ENCODE data around the gene KDM6A.

GRCh38 chrX:44897539-44897938 is 24.6 kb downstream of the KDM6A start:
- no peak for TF ChIP-seq RAD21 (IDR thresholded peaks at IDR 0.05; ENCODE audit: low read depth)
- no peak for TF ChIP-seq REST (IDR thresholded peaks at IDR 0.05; ENCODE audit: low read depth)
- TF ChIP-seq CEBPB (IDR thresholded peaks at IDR 0.05): no peak
- TF ChIP-seq, protein P1, sequence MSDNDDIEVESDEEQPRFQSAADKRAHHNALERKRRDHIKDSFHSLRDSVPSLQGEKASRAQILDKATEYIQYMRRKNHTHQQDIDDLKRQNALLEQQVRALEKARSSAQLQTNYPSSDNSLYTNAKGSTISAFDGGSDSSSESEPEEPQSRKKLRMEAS (IDR thresholded peaks at IDR 0.05): no peak
- TF ChIP-seq EP300 (IDR thresholded peaks at IDR 0.05; ENCODE audit: borderline replicate concordance): no peak
- no peak for TF ChIP-seq TCF12 (IDR thresholded peaks at IDR 0.05; ENCODE audit: low read depth)
- TF ChIP-seq, protein P2, sequence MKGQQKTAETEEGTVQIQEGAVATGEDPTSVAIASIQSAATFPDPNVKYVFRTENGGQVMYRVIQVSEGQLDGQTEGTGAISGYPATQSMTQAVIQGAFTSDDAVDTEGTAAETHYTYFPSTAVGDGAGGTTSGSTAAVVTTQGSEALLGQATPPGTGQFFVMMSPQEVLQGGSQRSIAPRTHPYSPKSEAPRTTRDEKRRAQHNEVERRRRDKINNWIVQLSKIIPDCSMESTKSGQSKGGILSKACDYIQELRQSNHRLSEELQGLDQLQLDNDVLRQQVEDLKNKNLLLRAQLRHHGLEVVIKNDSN (IDR thresholded peaks at IDR 0.05): no peak
- no peak for TF ChIP-seq CREB1 (IDR thresholded peaks at IDR 0.05; ENCODE audit: low read depth)
- no peak for TF ChIP-seq ZBTB7A (IDR thresholded peaks at IDR 0.05; ENCODE audit: low read depth)
- no peak for TF ChIP-seq TAF1 (IDR thresholded peaks at IDR 0.05; ENCODE audit: low read depth)
- TF ChIP-seq FOXM1 (IDR thresholded peaks at IDR 0.05; ENCODE audit: borderline replicate concordance, low read depth): no peak
- TF ChIP-seq TEAD4 (IDR thresholded peaks at IDR 0.05): no peak
- no peak for TF ChIP-seq YY1 (IDR thresholded peaks at IDR 0.05; ENCODE audit: low read depth)
- no peak for TF ChIP-seq NFIC (IDR thresholded peaks at IDR 0.05)
